SK-N-SH treated with all-trans-retinoic acid at 6 μM for 48 hours (cell line): Measurements from ENCODE around the gene PFKFB4.

Source experiments
- CREB5 ChIP-seq: fragments of 250-450 bp; sonication (Bioruptor Pico); IDR thresholded peaks from 2 replicates; pipeline ENCODE4 v1.5.1; 2020; ENCODE audit warnings: low read depth, mild to moderate bottlenecking, moderate library complexity
- PATZ1 ChIP-seq: fragments of 250-450 bp; sonication (Bioruptor Pico); IDR thresholded peaks from 2 replicates; pipeline ENCODE4 v1.8.0; 2020; ENCODE audit warnings: mild to moderate bottlenecking, moderate library complexity, borderline replicate concordance
- TCF4 ChIP-seq: fragments of 250-450 bp; sonication (Bioruptor Pico); IDR thresholded peaks from 2 replicates; pipeline ENCODE4 v1.8.0; 2021; ENCODE audit warnings: mild to moderate bottlenecking, moderate library complexity, borderline replicate concordance
- TSHZ2 ChIP-seq: fragments of 250-450 bp; sonication (Bioruptor Pico); IDR thresholded peaks from 2 replicates; pipeline ENCODE4 v1.5.0; 2020; ENCODE audit warnings: mild to moderate bottlenecking, moderate library complexity
- ZFP30 ChIP-seq: fragments of 450-650 bp; formaldehyde crosslinking; IDR thresholded peaks from 2 replicates; pipeline ENCODE4 v1.5.0; 2022; ENCODE audit warnings: mild to moderate bottlenecking, moderate library complexity
- ZNF565 ChIP-seq: fragments of 450-650 bp; formaldehyde crosslinking; conservative IDR thresholded peaks from 2 replicates; pipeline ENCODE4 v1.5.0; 2020; ENCODE audit warnings: low read depth, mild to moderate bottlenecking, moderate library complexity

DNA sequence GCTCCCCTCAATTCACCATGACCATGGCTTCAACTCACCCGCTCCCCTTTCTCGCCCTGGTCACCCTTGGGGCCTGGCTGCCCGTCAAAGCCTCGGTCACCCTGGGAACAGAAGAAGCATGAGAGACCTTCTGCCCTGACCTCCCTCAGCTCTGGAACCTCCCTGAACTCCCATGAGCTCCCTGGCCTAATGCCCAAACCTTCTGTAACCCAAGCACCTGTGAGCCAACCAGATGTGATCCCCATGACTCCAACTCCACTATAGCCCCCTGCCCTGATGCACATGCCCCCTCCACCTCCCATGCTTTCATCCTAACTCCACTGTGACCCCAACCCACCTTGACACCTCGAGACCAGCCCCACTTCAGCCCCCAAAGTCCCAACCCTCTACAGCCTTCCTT is 10.5 kb upstream of the PFKFB4 start:
- TF ChIP-seq PATZ1 (CRISPR knock-in tag) (no peak), TSHZ2 (CRISPR knock-in tag) (no peak), ZFP30 (no peak), CREB5 (CRISPR knock-in tag) (no peak), TCF4 (CRISPR knock-in tag) (no peak), ZNF565 (CRISPR knock-in tag) (no peak)
